OCI-LY7 (cell line): ENCODE measurements around the gene RALGAPA2.

Source experiments
- EZH2phosphoT487 ChIP-seq: fragments of 200-600 bp; sonication (generic); IDR thresholded peaks from 2 replicates; pipeline ENCODE4 v1.6.1; 2018; ENCODE audit warnings: low read depth, borderline replicate concordance, mild to moderate bottlenecking, mixed run types, antibody characterized with exemption, low read length, moderate library complexity, mixed read lengths
- TF ChIP-seq, protein P1 (sequence below): fragments of 200-600 bp; sonication (generic); conservative IDR thresholded peaks from 2 replicates; pipeline ENCODE4 v1.5.1; 2014; ENCODE audit warnings: mild to moderate bottlenecking, antibody characterized with exemption, low read length, moderate library complexity, mixed read lengths

DNA sequence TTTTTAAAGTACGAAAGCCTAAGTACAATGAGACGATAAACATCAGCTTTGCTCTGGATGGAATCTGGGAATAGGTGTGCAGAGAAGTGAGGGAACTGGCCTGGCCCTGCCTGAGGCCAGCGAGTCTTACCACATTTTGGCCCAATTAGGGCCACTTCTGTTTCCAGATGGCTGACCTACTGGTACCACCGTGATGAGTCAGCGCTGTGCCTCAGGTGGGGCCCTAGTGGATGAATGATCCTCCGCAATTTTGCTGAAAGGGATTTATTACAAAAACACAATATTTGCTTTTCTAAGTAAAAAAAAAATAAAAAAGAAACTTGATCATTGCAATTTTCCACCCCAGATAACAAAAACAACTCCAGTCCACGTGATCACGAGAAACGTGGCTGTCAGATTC, 322.1 kb downstream of the RALGAPA2 start:
- TF ChIP-seq, protein P1, sequence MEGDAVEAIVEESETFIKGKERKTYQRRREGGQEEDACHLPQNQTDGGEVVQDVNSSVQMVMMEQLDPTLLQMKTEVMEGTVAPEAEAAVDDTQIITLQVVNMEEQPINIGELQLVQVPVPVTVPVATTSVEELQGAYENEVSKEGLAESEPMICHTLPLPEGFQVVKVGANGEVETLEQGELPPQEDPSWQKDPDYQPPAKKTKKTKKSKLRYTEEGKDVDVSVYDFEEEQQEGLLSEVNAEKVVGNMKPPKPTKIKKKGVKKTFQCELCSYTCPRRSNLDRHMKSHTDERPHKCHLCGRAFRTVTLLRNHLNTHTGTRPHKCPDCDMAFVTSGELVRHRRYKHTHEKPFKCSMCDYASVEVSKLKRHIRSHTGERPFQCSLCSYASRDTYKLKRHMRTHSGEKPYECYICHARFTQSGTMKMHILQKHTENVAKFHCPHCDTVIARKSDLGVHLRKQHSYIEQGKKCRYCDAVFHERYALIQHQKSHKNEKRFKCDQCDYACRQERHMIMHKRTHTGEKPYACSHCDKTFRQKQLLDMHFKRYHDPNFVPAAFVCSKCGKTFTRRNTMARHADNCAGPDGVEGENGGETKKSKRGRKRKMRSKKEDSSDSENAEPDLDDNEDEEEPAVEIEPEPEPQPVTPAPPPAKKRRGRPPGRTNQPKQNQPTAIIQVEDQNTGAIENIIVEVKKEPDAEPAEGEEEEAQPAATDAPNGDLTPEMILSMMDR = no peak
- TF ChIP-seq EZH2phosphoT487 = no peak
